ENCODE measurements around the gene UBE2J1.

DNA sequence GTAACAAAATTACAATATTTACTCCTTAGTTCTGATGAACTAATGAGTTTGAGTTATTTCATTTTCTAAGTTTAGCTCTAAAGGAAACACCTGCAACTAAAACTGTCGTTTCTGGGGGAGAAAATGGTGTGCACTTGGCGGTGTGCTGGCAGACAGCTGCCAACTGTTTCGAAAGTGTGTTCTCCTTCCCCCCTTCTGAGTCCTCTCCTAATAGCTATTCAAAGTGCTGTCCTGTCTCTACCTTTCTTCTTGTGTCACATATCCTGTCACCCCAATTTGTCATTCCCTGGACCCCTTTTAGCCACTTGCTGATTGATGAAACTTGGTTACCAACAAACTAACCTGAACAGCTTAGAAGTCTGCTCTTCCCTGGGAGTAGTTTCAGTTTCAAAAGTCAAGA lies 4.9 kb upstream of the UBE2J1 start:
- TF ChIP-seq POLR2A (IDR thresholded peaks at IDR 0.05; ENCODE audit: extremely low read depth, insufficient read length), result no peak
- TF ChIP-seq, protein P1, sequence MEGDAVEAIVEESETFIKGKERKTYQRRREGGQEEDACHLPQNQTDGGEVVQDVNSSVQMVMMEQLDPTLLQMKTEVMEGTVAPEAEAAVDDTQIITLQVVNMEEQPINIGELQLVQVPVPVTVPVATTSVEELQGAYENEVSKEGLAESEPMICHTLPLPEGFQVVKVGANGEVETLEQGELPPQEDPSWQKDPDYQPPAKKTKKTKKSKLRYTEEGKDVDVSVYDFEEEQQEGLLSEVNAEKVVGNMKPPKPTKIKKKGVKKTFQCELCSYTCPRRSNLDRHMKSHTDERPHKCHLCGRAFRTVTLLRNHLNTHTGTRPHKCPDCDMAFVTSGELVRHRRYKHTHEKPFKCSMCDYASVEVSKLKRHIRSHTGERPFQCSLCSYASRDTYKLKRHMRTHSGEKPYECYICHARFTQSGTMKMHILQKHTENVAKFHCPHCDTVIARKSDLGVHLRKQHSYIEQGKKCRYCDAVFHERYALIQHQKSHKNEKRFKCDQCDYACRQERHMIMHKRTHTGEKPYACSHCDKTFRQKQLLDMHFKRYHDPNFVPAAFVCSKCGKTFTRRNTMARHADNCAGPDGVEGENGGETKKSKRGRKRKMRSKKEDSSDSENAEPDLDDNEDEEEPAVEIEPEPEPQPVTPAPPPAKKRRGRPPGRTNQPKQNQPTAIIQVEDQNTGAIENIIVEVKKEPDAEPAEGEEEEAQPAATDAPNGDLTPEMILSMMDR (IDR thresholded peaks at IDR 0.05; ENCODE audit: low read depth, low read length), result no peak
